Fibroblast of lung (primary cell): ENCODE data around the gene MARVELD3. TPM values are rescaled to one million over a fixed set of nuclear protein-coding genes. Genes with fewer than 3 reads are reported as not detected.
"Not testable (repeated sequence)": the region's sequence is repeated elsewhere in the genome, so short reads cannot be mapped to it uniquely, and the experiment has no call there.

ENCODE experiments used
- DNase-seq, 2 donors: peaks; one replicate each; pipeline versions ENCODE4 v3.0.0 to v3.0.0-alpha.2; 2010; ENCODE audit warnings: low read depth in 2 of 2
- H2AFZ ChIP-seq: 2 replicates; pipeline ENCODE4 v1.5.1; 2012; ENCODE audit warnings: low read length, control low read depth, inconsistent platforms
- H3K27ac ChIP-seq: 2 replicates; pipeline ENCODE4 v1.5.1; 2011; ENCODE audit warnings: low read length, control low read depth; ENCODE audit not compliant: insufficient read depth
- H3K27me3 ChIP-seq: 2 replicates; pipeline ENCODE4 v1.5.1; 2011; ENCODE audit warnings: mild to moderate bottlenecking, low read length; ENCODE audit not compliant: control insufficient read depth, insufficient read depth
- H3K36me3 ChIP-seq: 2 replicates; pipeline ENCODE4 v1.5.1; 2011; ENCODE audit warnings: low read length; ENCODE audit not compliant: control insufficient read depth, insufficient read depth
- H3K4me1 ChIP-seq: 2 replicates; pipeline ENCODE4 v1.5.1; 2011; ENCODE audit warnings: low read length; ENCODE audit not compliant: control insufficient read depth, insufficient read depth; ENCODE audit errors: extremely low read depth
- H3K4me2 ChIP-seq: 2 replicates; pipeline ENCODE4 v1.5.1; 2011; ENCODE audit warnings: low read length, control low read depth; ENCODE audit not compliant: insufficient read depth; ENCODE audit errors: extremely low read depth
- H3K4me3 ChIP-seq, 4 experiments: fragments of 200-600 bp in 1 of 4; sonication (generic) in 1 of 4; replicated peaks in 1 of 4; 2 replicates each; pipeline ENCODE4 v1.5.1; 2011 to 2016; ENCODE audit warnings: low read length in 4 of 4, low read depth in 3 of 4, mild to moderate bottlenecking in 3 of 4, control low read depth in 2 of 4, inconsistent platforms in 1 of 4, mixed read lengths in 1 of 4; ENCODE audit not compliant: insufficient read depth in 1 of 4; ENCODE audit errors: control extremely low read depth in 1 of 4
- H3K79me2 ChIP-seq: 2 replicates; pipeline ENCODE4 v1.5.1; 2012; ENCODE audit warnings: mild to moderate bottlenecking, low read length, inconsistent platforms; ENCODE audit not compliant: control insufficient read depth, insufficient read depth
- H3K9ac ChIP-seq: 2 replicates; pipeline ENCODE4 v1.5.1; 2011; ENCODE audit warnings: mild to moderate bottlenecking, low read length, control low read depth; ENCODE audit not compliant: insufficient read depth
- H3K9me3 ChIP-seq: 2 replicates; pipeline ENCODE4 v1.5.1; 2012; ENCODE audit warnings: low read depth, low read length; ENCODE audit not compliant: control insufficient read depth, insufficient read depth
- H4K20me1 ChIP-seq: 2 replicates; pipeline ENCODE4 v1.5.1; 2011; ENCODE audit warnings: low read length; ENCODE audit not compliant: control insufficient read depth, insufficient read depth; ENCODE audit errors: extremely low read depth
- CTCF ChIP-seq, 2 donors: IDR thresholded peaks in 1 of 2; conservative IDR thresholded peaks in 1 of 2; 1 replicate in 1 of 2; 2 replicates in 1 of 2; pipeline ENCODE4 v1.5.1; 2011 to 2012; ENCODE audit warnings: low read length in 2 of 2, control low read depth in 1 of 2, inconsistent platforms in 1 of 2, low read depth in 1 of 2, mild to moderate bottlenecking in 1 of 2
- EZH2 ChIP-seq: IDR thresholded peaks from 2 replicates; pipeline ENCODE4 v1.5.1; 2012; ENCODE audit warnings: low read length, control low read depth, mild to moderate bottlenecking; ENCODE audit errors: missing control alignments
- polyA minus RNA-seq: library from RNA; depleted of rRNA, polyadenylated mRNA; stranded (reverse); fragments of >200 nt; gene quantifications from 2 replicates; pipeline ENCODE4 v1.2.3, GENCODE V29; 2011; ENCODE audit warnings: low replicate concordance
- polyA plus RNA-seq, 2 donors: library from polyadenylated mRNA; depleted of rRNA in 1 of 2; stranded (reverse) in 1 of 2; unstranded in 1 of 2; fragments of >200 nt; gene quantifications; 2 replicates each; pipeline ENCODE4 v1.2.1, GENCODE V29; 2011 to 2012; ENCODE audit warnings: missing spikeins in 1 of 2
- total RNA-seq: library from RNA; depleted of rRNA; stranded (reverse); fragments of >200 nt; gene quantifications from 2 replicates; pipeline ENCODE4 v1.2.1, GENCODE V29; 2014

Gene MARVELD3
- not detected in 2 replicates for total RNA-seq
- not detected in 2 replicates for polyA plus RNA-seq
- not detected in 2 replicates for polyA plus RNA-seq (2012)
- polyA minus RNA-seq, result not detected in 2 replicates

GRCh38 chr16:71626018-71626857, at the start of gene MARVELD3:
TSS of gene MARVELD3 (plus strand) at chr16:71626184. CDS start at chr16:71626230, 46 bp downstream.
- H3K4me1 ChIP-seq, result no peaks in the 10 kb centered on the region
- H3K79me2 ChIP-seq, result no peaks in the 10 kb centered on the region
- H3K4me3 ChIP-seq, result peak within 1 kb of the TSS in 2 of 4 experiments; percentile 15 to 41
- DNase-seq, result no peak
- no peaks in the 10 kb centered on the region for H4K20me1 ChIP-seq
- H3K36me3 ChIP-seq, result no peaks in the 10 kb centered on the region
- no peak within 1 kb of the TSS for H3K27ac ChIP-seq
- TF ChIP-seq EZH2 (peak; percentile 97), CTCF (conservative IDR thresholded peaks at IDR 0.05 in 1 of 2, IDR thresholded peaks at IDR 0.05 in 1 of 2; ENCODE audit: low read depth in 1 of 2, low read length in 2 of 2) (no peak)
- no peak within 1 kb of the TSS for H3K9ac ChIP-seq
- peak within 1 kb of the TSS; percentile 51 for H3K4me2 ChIP-seq
- peaks cover 20% of the 10 kb centered on the region for H3K27me3 ChIP-seq
- no peaks in the 10 kb centered on the region for H3K9me3 ChIP-seq
- no peak within 1 kb of the TSS for H2AFZ ChIP-seq

GRCh38 chr16:71576971-71577370, 49.0 kb upstream of the MARVELD3 start, which contains the start of gene TAT:
TSS of gene TAT (minus strand) at chr16:71577092. CDS start at chr16:71576415, 677 bp downstream.
- H3K27me3 ChIP-seq, result no peaks in the 10 kb centered on the region
- no peaks in the 10 kb centered on the region for H3K4me1 ChIP-seq
- DNase-seq, result no peak
- H2AFZ ChIP-seq, result no peak within 1 kb of the TSS
- no peaks in the 10 kb centered on the region for H3K79me2 ChIP-seq
- no peak within 1 kb of the TSS for H3K27ac ChIP-seq
- no peak within 1 kb of the TSS for H3K4me3 ChIP-seq
- TF ChIP-seq EZH2 (no peak), CTCF (conservative IDR thresholded peaks at IDR 0.05 in 1 of 2, IDR thresholded peaks at IDR 0.05 in 1 of 2; ENCODE audit: low read depth in 1 of 2, low read length in 2 of 2) (no peak)
- no peak within 1 kb of the TSS for H3K9ac ChIP-seq
- H3K4me2 ChIP-seq, result no peak within 1 kb of the TSS
- H3K9me3 ChIP-seq, result no peaks in the 10 kb centered on the region
- no peaks in the 10 kb centered on the region for H3K36me3 ChIP-seq
- no peaks in the 10 kb centered on the region for H4K20me1 ChIP-seq

- not testable (repeated sequence) for H3K9ac ChIP-seq, H3K27ac ChIP-seq, H3K4me1 ChIP-seq, H2AFZ ChIP-seq, H3K4me3 ChIP-seq, H3K79me2 ChIP-seq, DNase-seq, H4K20me1 ChIP-seq, H3K27me3 ChIP-seq, H3K36me3 ChIP-seq, H3K4me2 ChIP-seq, H3K9me3 ChIP-seq
Observed at GRCh38 chr16:71582553-71582848, 43.5 kb upstream of the MARVELD3 start.
